CD4-positive, alpha-beta T cell treated with Interleukin-4 for 4 hours (primary cell): ENCODE data around the gene PSENEN.
A peak's percentile ranks its signal among the peaks of the same experiment; 100 is the strongest.

Experiments
- DNase-seq: peaks from one replicate; pipeline ENCODE4 v3.0.0-alpha.2; 2020

The PSENEN gene

GRCh38 chr19:35736913-35737886, 8.3 kb upstream of the PSENEN start:
- DNase-seq = no peak

DNA sequence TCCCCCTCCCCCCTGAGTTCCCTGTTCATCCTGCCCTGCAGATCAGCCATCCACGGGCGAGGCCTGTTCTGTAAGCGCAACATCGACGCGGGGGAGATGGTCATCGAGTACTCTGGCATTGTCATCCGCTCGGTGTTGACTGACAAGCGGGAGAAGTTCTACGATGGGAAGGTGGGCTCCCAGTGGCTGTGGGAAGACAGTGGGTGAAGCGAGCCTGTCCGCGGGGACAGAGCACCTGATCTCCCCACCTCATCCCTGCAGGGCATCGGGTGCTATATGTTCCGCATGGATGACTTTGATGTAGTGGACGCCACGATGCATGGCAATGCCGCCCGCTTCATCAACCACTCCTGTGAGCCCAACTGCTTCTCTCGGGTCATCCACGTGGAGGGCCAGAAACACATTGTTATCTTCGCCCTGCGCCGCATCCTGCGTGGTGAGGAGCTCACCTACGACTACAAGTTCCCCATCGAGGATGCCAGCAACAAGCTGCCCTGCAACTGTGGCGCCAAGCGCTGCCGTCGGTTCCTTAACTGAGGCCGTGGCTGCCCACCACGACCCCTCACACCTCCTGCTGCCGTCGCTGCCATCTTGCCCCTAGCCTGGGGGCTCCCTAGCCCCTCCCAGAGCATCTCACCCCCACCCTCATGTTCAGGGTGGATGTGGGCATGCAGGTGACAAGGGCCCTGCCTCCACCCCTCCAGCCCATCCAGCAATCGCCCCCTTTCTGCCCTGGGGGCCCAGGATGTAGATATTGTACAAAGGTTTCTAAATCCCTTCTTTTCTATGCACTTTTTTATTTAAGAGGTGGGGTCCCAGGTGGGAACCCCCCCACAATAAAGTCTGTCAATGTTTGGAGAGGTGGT, 7.2 kb upstream of the PSENEN start:
- no peak for DNase-seq

- no peak for DNase-seq
Measured at GRCh38 chr19:35738887-35739229, 6.6 kb upstream of the PSENEN start.

GRCh38 chr19:35739275-35740107, 6.0 kb upstream of the PSENEN start:
- no peak for DNase-seq

GRCh38 chr19:35740108-35740422, 5.4 kb upstream of the PSENEN start:
- no peak for DNase-seq

DNA sequence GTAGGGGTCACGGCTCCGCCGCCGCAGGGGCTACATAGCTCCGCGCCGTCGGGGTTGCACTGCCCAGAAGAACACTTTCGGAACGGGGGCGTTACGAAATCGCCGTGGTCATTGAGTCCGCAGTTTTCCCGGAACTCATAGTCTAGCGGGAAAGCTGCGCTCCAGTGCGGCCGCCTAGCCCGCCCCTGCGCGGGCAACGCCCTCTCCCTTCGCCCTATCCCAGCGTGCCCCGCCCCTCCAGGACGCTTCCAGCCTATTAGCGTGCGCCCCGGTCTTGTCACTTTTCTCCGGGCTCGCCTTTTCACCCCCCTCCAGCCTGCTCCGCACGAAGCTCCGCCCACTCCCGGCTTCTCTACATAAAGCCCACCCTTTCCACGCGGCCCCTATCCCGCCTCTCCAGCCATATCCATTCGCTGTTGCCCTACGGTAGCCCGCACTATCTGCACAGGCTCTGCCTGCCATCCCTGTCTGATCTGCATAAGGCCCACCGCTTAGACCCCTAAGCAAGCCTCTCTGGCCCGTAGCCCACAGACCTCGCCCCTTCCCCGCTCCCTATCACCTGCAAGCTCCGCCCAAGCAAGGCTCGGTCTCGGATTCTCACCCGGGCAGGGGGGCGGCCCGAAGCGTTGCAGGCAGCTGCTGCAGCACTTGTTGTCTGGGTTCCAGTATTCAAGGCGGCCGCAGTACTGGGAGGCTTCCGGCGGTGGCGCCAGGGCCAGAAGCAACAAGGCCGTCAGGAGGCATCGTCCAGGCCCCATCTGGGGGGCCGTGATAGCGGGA, 4.8 kb upstream of the PSENEN start:
- peak; percentile 93 for DNase-seq

DNA sequence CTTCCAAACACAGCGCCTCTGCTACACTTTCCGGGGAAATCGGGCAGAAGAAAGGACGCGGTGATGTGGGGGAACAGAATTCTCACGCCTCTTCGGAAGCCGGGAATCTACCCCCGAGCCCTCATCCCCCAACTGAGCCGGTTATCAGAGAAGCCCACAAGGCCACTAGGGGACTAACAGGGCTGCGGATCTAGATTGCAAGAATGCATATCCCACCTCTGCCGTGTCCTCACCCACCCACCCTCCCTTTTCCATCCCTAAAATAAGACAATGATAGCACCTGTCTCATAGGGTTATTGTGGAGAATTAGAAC, 4.3 kb upstream of the PSENEN start:
- DNase-seq = no peak

GRCh38 chr19:35742121-35742724, 3.2 kb upstream of the PSENEN start, which contains the start of gene IGFLR1:
Gene IGFLR1, minus strand, starts transcription at chr19:35742452. Its CDS starts 1,272 bp downstream, at chr19:35741180.
- DNase-seq = peak; percentile 78

- DNase-seq = no peak
Measured at GRCh38 chr19:35743640-35744429, 1.6 kb upstream of the PSENEN start.

DNA sequence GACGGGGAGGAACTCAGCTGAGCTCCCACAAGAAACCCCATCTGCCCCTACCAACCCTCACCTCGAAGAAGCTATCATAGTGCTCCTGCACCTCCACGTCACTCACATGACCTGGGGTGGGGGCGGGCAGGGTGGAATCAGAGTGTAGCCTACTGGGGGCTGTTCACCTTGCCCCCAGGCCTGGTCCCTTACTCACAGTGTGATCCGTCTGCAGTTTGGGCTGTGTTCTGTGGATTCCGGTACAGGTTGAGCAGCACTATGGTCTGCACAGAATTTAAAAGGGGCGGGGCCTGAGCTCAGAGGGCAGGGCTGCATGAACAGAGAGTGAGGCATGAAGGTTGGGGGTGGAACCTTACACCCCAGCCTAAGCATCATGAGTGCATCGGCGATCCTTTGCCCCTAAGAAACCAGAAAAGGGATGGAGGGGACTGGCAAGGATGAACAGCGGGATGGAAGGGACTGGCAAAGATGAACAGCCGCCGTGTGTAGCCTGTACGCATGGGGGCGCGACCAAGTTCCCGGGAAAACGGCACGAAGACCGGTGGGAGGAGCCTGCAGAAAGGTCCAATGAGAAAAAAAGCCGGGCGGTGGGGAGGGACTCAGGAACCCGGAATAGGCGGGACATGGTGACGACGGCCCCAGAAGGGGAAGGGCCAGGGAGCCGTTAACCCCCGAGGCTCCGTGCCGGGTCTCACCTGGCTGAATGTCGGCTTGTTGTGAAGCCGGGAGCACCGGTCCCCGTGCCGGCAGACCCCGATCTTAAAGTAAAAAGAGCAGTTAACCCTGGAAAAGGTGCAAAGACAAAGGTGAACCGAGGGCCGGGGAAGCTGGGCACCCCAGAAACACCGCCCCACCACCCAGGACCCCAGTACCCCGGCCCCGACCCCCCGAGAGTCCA, 772 bp upstream of the PSENEN start:
- DNase-seq = peak; percentile 95

- no peak for DNase-seq
Measured at GRCh38 chr19:35746087-35746462, 624 bp downstream of the PSENEN start.

- no peak for DNase-seq
Measured at GRCh38 chr19:35746531-35746930, 1.1 kb downstream of the PSENEN start.

DNA sequence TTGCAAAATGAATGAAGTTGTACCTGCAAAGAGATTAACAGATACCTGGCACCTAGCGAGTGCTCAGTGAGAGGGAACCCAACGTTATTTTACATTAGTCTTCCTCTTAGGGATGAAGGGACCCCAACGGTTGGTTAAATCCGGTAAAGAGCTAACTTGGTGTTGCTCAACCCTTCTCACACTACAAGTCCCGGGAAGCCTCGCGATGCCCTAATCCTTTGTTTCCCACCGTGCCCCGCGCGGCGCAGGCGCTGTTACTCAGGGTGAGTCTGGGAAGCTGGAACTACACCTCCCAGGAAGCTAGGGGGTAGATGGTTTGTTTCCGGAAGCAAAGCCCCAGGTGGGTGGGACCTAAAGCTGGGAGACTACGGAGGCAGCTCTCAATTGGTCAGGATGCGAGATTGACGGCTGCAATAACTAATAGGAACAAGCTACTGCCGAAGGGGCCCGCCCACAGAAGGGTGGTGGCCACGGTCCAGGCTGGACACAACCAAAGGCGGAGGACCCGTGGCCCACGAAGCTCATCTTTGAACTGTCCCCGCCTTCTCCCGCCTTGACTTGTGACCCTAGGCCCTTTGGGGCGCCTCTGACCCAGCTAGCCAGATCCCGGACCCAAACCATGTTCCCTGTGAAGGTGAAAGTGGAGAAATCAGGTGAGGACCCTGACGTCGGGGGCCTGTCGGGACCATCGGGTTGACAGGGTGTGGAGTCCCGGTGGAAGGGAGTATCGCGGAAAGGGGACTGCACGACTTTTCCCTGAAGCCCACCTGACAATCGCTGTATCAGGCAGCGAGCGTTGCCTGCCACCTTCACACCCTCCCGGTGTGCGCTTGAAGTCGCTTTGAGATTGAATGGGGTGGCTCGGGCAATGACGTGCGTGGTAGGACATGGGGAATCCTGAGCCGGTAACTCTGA, 2.9 kb downstream of the PSENEN start, which contains the start of gene LIN37:
TSS of gene LIN37 (plus strand) at position 471 of the 915 bp plus-strand sequence. CDS start at position 620, 149 bp downstream.
- DNase-seq = peak; percentile 99

DNA sequence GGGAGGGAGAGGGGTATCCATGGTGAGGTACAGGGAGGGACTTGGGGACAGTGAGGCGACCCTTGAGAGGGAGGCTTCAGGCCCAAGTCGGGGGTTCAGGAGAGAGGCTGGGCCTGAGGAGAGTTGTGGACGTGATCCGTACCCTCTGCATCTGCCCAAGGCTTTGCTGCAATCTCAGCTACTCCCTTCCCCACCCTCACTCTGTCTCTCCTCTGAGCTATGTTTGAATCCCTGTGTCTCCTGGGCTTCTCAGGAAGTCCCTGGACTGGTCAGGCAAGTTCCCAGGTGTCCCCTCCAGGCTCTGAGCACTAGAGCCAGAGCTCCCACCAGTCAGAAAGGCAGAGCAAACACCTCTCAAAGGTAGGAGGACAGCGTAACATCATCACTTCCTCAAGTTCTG, 4.7 kb downstream of the PSENEN start:
- no peak for DNase-seq

DNA sequence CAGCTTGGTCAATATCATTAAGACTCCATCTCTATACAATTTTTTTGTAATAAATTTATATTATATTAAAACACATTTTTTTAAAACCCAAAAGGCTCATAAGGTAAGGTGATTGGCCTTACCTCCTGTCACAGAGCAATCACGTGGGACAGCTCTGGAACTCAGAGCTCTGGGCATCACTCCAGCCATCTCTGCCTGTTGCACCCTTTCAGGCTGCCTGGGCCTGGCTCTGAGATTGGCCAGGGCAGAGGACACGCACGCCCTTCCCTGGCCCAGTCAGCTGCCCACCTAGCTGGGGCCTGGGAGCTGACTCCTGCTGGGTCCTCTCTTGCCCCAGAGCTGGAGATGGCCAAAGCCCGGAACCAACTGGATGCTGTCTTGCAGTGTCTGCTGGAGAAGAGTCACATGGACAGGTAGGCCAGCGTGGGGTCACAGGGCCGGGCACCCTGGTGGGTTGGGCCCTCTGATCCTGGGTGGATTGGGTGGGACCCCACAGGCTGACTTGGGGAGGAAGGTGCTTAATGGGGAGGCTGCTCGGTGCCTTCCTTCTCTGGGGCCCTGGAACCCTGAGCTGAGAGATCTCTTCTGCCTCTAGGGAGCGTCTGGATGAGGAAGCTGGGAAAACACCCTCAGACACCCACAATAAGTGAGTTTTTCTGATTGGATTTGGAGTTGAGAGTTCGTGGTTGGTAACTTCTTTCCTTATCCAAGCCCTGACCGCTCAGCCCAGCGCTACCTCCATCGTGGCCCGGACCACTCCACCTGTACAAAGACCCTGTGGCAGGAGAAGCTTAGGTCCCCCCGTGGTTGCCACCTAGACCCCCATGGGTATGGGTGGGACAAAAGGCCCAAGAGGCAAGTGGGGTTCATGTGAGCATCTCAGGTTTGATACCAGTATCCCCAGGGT, 6.6 kb downstream of the PSENEN start:
- DNase-seq = no peak

GRCh38 chr19:35752746-35753350, 7.4 kb downstream of the PSENEN start:
- no peak for DNase-seq
